Measurements from ENCODE around the gene GDF7.
A peak's percentile ranks its signal among the peaks of the same experiment; 100 is the strongest.

The GDF7 gene

GRCh38 chr2:20657522-20658235, 9.3 kb upstream of the GDF7 start:
- no peak for DNase-seq

- no peak for DNase-seq
Measured at GRCh38 chr2:20660506-20661420, 6.2 kb upstream of the GDF7 start.

GRCh38 chr2:20661421-20662307, 5.3 kb upstream of the GDF7 start:
- peak in 40 of 56 donors; percentile 10 to 77 (median 38) for DNase-seq

- no peak for DNase-seq
Measured at GRCh38 chr2:20662308-20662937, 4.5 kb upstream of the GDF7 start.

- DNase-seq, result no peak
Measured at GRCh38 chr2:20663196-20664070, 3.5 kb upstream of the GDF7 start.

- no peak for DNase-seq
Measured at GRCh38 chr2:20664071-20664390, 2.9 kb upstream of the GDF7 start.

GRCh38 chr2:20664431-20665242, 2.3 kb upstream of the GDF7 start:
- DNase-seq, result no peak

GRCh38 chr2:20665243-20666004, 1.5 kb upstream of the GDF7 start:
- no peak for DNase-seq

- DNase-seq, result no peak
Measured at GRCh38 chr2:20666005-20666303, 990 bp upstream of the GDF7 start.

GRCh38 chr2:20667151-20667530, 197 bp downstream of the GDF7 start:
- no peak for DNase-seq

- no peak for DNase-seq
Measured at GRCh38 chr2:20667531-20668401, 822 bp downstream of the GDF7 start.

- no peak for DNase-seq
Measured at GRCh38 chr2:20668451-20668850, 1.5 kb downstream of the GDF7 start.

GRCh38 chr2:20668871-20669475, 2.0 kb downstream of the GDF7 start:
- DNase-seq, result no peak

- no peak for DNase-seq
Measured at GRCh38 chr2:20669562-20670314, 2.8 kb downstream of the GDF7 start.

GRCh38 chr2:20670315-20671035, 3.5 kb downstream of the GDF7 start:
- no peak for DNase-seq

All from nucleus accumbens (tissue), 56 donors.